Measurements from ENCODE around the gene GTF2F2. TPM values are rescaled to one million over a fixed set of nuclear protein-coding genes. Genes with fewer than 3 reads are reported as not detected.

GTF2F2 gene
- polyA plus RNA-seq, 1 donor (not counting 4 experiments of a cell fraction or from before 2014, with no cell fraction given), result 55.5 TPM

DNA sequence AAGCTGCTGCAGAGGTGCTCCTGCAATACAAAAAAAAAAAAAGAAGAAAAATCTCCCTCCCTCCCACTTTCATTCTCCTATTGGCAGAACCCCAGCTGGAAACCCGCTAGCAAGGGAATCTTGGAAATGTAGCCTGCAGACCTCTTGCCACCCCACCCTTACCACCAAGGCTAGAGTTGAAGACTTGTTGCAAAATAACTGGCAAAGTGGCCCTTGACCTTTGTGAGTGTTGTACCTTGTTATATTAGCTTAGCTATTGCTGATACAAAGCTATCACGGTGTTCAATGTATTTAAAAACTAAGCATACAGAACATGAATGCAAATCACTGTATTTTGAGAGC lies 138.0 kb downstream of the GTF2F2 start:
- H4K20me1 ChIP-seq (ENCODE audit: control insufficient read depth, extremely low read depth, insufficient read depth, low read length), result no peaks in the 10 kb centered on the region
- peaks cover 28% of the 10 kb centered on the region for H3K4me1 ChIP-seq (ENCODE audit: control insufficient read depth, extremely low read depth, insufficient read depth, low read length)
- H3K9me3 ChIP-seq (ENCODE audit: control insufficient read depth, low read depth, low read length), result no peaks in the 10 kb centered on the region
- peak overlapping the region; percentile 23 for H3K27ac ChIP-seq (ENCODE audit: control insufficient read depth, insufficient read depth, low read length)
- H3K27me3 ChIP-seq (ENCODE audit: control insufficient read depth, extremely low read depth, insufficient read depth, low read length), result no peaks in the 10 kb centered on the region
- peaks cover 0 to 3% of the 10 kb centered on the region in 2 experiments for H3K36me3 ChIP-seq (ENCODE audit: control insufficient read depth in 2 of 2, extremely low read depth in 1 of 2, insufficient read depth in 2 of 2, low read length in 2 of 2)
- dilution Hi-C loops (cut with MboI; ENCODE audit: extremely low pct_ligation_motif_present, low sequenced_read_pairs), result no loop called here
- H3K9ac ChIP-seq (ENCODE audit: control insufficient read depth, extremely low read depth, insufficient read depth, low read length), result no peak overlapping the region
- no peak overlapping the region for H3K4me2 ChIP-seq (ENCODE audit: control insufficient read depth, extremely low read depth, insufficient read depth, low read depth, low read length)
- H2AFZ ChIP-seq (ENCODE audit: control insufficient read depth, low read length), result no peak overlapping the region
- no peak overlapping the region for H3K4me3 ChIP-seq (ENCODE audit: control insufficient read depth in 2 of 3, extremely low read depth in 1 of 3, insufficient read depth in 2 of 3, low read depth in 1 of 3, low read length in 3 of 3)
- TF ChIP-seq, protein P1, sequence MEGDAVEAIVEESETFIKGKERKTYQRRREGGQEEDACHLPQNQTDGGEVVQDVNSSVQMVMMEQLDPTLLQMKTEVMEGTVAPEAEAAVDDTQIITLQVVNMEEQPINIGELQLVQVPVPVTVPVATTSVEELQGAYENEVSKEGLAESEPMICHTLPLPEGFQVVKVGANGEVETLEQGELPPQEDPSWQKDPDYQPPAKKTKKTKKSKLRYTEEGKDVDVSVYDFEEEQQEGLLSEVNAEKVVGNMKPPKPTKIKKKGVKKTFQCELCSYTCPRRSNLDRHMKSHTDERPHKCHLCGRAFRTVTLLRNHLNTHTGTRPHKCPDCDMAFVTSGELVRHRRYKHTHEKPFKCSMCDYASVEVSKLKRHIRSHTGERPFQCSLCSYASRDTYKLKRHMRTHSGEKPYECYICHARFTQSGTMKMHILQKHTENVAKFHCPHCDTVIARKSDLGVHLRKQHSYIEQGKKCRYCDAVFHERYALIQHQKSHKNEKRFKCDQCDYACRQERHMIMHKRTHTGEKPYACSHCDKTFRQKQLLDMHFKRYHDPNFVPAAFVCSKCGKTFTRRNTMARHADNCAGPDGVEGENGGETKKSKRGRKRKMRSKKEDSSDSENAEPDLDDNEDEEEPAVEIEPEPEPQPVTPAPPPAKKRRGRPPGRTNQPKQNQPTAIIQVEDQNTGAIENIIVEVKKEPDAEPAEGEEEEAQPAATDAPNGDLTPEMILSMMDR (optimal IDR thresholded peaks at IDR 0.05 in 1 of 3, IDR thresholded peaks at IDR 0.05 in 1 of 3, conservative IDR thresholded peaks at IDR 0.05 in 1 of 3; ENCODE audit: extremely low read depth in 1 of 3, insufficient read depth in 2 of 3, low read length in 3 of 3), result no peak
- no peak for TF ChIP-seq EZH2 (IDR thresholded peaks at IDR 0.05; ENCODE audit: low read length)
- FAIRE-seq, result no peak
- DNase-seq (ENCODE audit: low read depth, low spot score), result no peak
- peaks cover 4% of the 10 kb centered on the region for H3K79me2 ChIP-seq (ENCODE audit: control insufficient read depth, insufficient read depth, low read length)
- no peaks in the 10 kb centered on the region for H3K9me1 ChIP-seq (ENCODE audit: control insufficient read depth, extremely low read depth, insufficient read depth, low read length)

- dilution Hi-C loops (cut with MboI; ENCODE audit: extremely low pct_ligation_motif_present, low sequenced_read_pairs), result no loop called here
- Histone ChIP-seq H3K79me2 (ENCODE audit: control insufficient read depth, insufficient read depth, low read length) (peaks cover 2% of the 10 kb centered on the region), H2AFZ (ENCODE audit: control insufficient read depth, low read length) (no peak overlapping the region), H4K20me1 (ENCODE audit: control insufficient read depth, extremely low read depth, insufficient read depth, low read length) (no peaks in the 10 kb centered on the region), H3K27ac (ENCODE audit: control insufficient read depth, insufficient read depth, low read length) (no peak overlapping the region), H3K4me1 (ENCODE audit: control insufficient read depth, extremely low read depth, insufficient read depth, low read length) (peaks cover 3% of the 10 kb centered on the region), H3K9ac (ENCODE audit: control insufficient read depth, extremely low read depth, insufficient read depth, low read length) (no peak overlapping the region), H3K4me3 (ENCODE audit: control insufficient read depth in 2 of 3, extremely low read depth in 1 of 3, insufficient read depth in 2 of 3, low read depth in 1 of 3, low read length in 3 of 3) (no peak overlapping the region), H3K36me3 (ENCODE audit: control insufficient read depth in 2 of 2, extremely low read depth in 1 of 2, insufficient read depth in 2 of 2, low read length in 2 of 2) (peaks cover 4 to 8% of the 10 kb centered on the region in 2 experiments), H3K4me2 (ENCODE audit: control insufficient read depth, extremely low read depth, insufficient read depth, low read depth, low read length) (no peak overlapping the region), H3K9me1 (ENCODE audit: control insufficient read depth, extremely low read depth, insufficient read depth, low read length) (peaks cover 2% of the 10 kb centered on the region), H3K27me3 (ENCODE audit: control insufficient read depth, extremely low read depth, insufficient read depth, low read length) (no peaks in the 10 kb centered on the region), H3K9me3 (ENCODE audit: control insufficient read depth, low read depth, low read length) (no peaks in the 10 kb centered on the region)
- FAIRE-seq, result no peak
- TF ChIP-seq, protein P1 (optimal IDR thresholded peaks at IDR 0.05 in 1 of 3, IDR thresholded peaks at IDR 0.05 in 1 of 3, conservative IDR thresholded peaks at IDR 0.05 in 1 of 3; ENCODE audit: extremely low read depth in 1 of 3, insufficient read depth in 2 of 3, low read length in 3 of 3), result no peak
- TF ChIP-seq EZH2 (IDR thresholded peaks at IDR 0.05; ENCODE audit: low read length), result no peak
- no peak for DNase-seq (ENCODE audit: low read depth, low spot score)
Observed at GRCh38 chr13:45267215-45267614, 146.9 kb downstream of the GTF2F2 start.
